ENCODE measurements around the gene PROSER2.
A peak's percentile ranks its signal among the peaks of the same experiment; 100 is the strongest.
"Not testable (repeated sequence)": the region's sequence is repeated elsewhere in the genome, so short reads cannot be mapped to it uniquely, and the experiment has no call there.

The PROSER2 gene

GRCh38 chr10:11889263-11889662 lies 66.1 kb downstream of the PROSER2 start:
- H3K9ac ChIP-seq (ENCODE audit: low read length): not testable (repeated sequence)

GRCh38 chr10:11891776-11892486 lies 68.8 kb downstream of the PROSER2 start:
- no peaks in the 10 kb centered on the region for H3K36me3 ChIP-seq (ENCODE audit: control insufficient read depth in 1 of 2, insufficient read depth in 2 of 2, low read length in 2 of 2)
- H3K23ac ChIP-seq (ENCODE audit: low read length): no peak overlapping the region

More at GRCh38 chr10:11889263-11889662, 66.1 kb downstream of the PROSER2 start:
- not testable (repeated sequence) for H3K14ac ChIP-seq (ENCODE audit: low read length); H3K27me3 ChIP-seq (ENCODE audit: insufficient read depth, low read length); H4K91ac ChIP-seq (ENCODE audit: low read depth, low read length); H3K79me2 ChIP-seq (ENCODE audit: control insufficient read depth, insufficient read depth, low read length, poor library complexity); H2BK5ac ChIP-seq (ENCODE audit: low read depth, low read length, poor library complexity); H3K79me1 ChIP-seq (ENCODE audit: low read length); H3K18ac ChIP-seq (ENCODE audit: low read length); H3K4ac ChIP-seq (ENCODE audit: low read depth, low read length); H4K12ac ChIP-seq (ENCODE audit: low read depth, low read length); H2BK12ac ChIP-seq (ENCODE audit: low read length); H3K4me1 ChIP-seq (ENCODE audit: control insufficient read depth in 1 of 2, insufficient read depth in 2 of 2, low read length in 2 of 2); DNase-seq; H3K9me3 ChIP-seq (ENCODE audit: insufficient read depth, low read depth, low read length); H3K23ac ChIP-seq (ENCODE audit: low read length); H3K4me3 ChIP-seq (ENCODE audit: low read depth, low read length); H2BK120ac ChIP-seq (ENCODE audit: insufficient read depth, low read length, poor library complexity); H4K8ac ChIP-seq (ENCODE audit: low read depth, low read length); H3K4me2 ChIP-seq (ENCODE audit: low read length); H3K27ac ChIP-seq (ENCODE audit: low read depth, low read length); H3K36me3 ChIP-seq (ENCODE audit: control insufficient read depth in 1 of 2, insufficient read depth in 2 of 2, low read length in 2 of 2); H2AFZ ChIP-seq (ENCODE audit: insufficient read depth, low read length, poor library complexity); H2AK5ac ChIP-seq (ENCODE audit: low read length)
- WGBS (ENCODE audit: extremely low coverage, insufficient coverage, insufficient read length): no CpG with 5 or more reads among the region's 8 CpGs

DNA sequence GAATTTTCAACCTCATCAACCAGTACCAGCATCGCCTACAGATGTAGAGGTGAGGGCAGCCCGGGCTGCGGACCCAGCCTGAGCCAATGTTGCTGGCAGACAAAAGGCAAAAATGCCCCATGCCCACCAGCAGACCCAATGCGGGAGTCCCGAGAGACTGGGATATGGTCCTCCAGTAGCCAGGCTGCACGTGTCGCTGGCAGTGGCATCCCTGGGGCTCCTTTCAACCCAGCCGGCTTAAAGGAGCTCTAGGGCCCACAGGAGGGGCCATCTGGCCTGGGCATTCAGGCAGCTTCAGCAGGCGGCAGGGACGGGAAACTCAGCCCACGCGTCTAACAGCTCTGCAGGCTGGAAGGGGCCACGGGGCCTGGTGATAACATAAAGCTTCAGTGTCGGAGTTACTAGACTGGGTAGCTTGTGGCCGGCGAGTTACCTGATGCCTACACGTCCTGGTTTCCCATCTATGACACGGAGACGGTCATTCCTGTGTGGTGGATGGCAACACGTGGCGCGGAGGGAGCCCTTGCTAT lies 70.7 kb downstream of the PROSER2 start:
- H2BK12ac ChIP-seq (ENCODE audit: low read length): peak overlapping the region; percentile 14
- no peaks in the 10 kb centered on the region for H3K9me3 ChIP-seq (ENCODE audit: insufficient read depth, low read depth, low read length)
- H3K27me3 ChIP-seq (ENCODE audit: insufficient read depth, low read length): no peaks in the 10 kb centered on the region
- H3K4ac ChIP-seq (ENCODE audit: low read depth, low read length): no peak overlapping the region
- peak overlapping the region; percentile 5 for H2BK120ac ChIP-seq (ENCODE audit: insufficient read depth, low read length, poor library complexity)
- H2AFZ ChIP-seq (ENCODE audit: insufficient read depth, low read length, poor library complexity): no peak overlapping the region
- peaks cover 9 to 14% of the 10 kb centered on the region in 2 experiments for H3K4me1 ChIP-seq (ENCODE audit: control insufficient read depth in 1 of 2, insufficient read depth in 2 of 2, low read length in 2 of 2)
- no peak overlapping the region for H3K27ac ChIP-seq (ENCODE audit: low read depth, low read length)
- H2BK5ac ChIP-seq (ENCODE audit: low read depth, low read length, poor library complexity): no peak overlapping the region
- H4K91ac ChIP-seq (ENCODE audit: low read depth, low read length): peak overlapping the region; percentile 69
- H3K4me2 ChIP-seq (ENCODE audit: low read length): no peak overlapping the region
- no peak overlapping the region for H3K9ac ChIP-seq (ENCODE audit: low read length)
- H4K8ac ChIP-seq (ENCODE audit: low read depth, low read length): no peak overlapping the region
- no peak overlapping the region for H4K12ac ChIP-seq (ENCODE audit: low read depth, low read length)
- WGBS (ENCODE audit: extremely low coverage, insufficient coverage, insufficient read length): no CpG with 5 or more reads among the region's 22 CpGs
- H3K36me3 ChIP-seq (ENCODE audit: control insufficient read depth in 1 of 2, insufficient read depth in 2 of 2, low read length in 2 of 2): no peaks in the 10 kb centered on the region
- H3K23ac ChIP-seq (ENCODE audit: low read length): no peak overlapping the region
- H3K14ac ChIP-seq (ENCODE audit: low read length): no peak overlapping the region
- H3K79me1 ChIP-seq (ENCODE audit: low read length): peaks cover 12% of the 10 kb centered on the region
- no peak overlapping the region for H3K4me3 ChIP-seq (ENCODE audit: low read depth, low read length)
- no peaks in the 10 kb centered on the region for H3K79me2 ChIP-seq (ENCODE audit: control insufficient read depth, insufficient read depth, low read length, poor library complexity)
- DNase-seq: no peak
- H3K18ac ChIP-seq (ENCODE audit: low read length): no peak overlapping the region
- H2AK5ac ChIP-seq (ENCODE audit: low read length): peak overlapping the region; percentile 10

More at GRCh38 chr10:11891776-11892486, 68.8 kb downstream of the PROSER2 start:
- Histone ChIP-seq H2BK12ac (ENCODE audit: low read length) (peak overlapping the region; percentile 17), H3K9me3 (ENCODE audit: insufficient read depth, low read depth, low read length) (no peaks in the 10 kb centered on the region), H3K4me1 (ENCODE audit: control insufficient read depth in 1 of 2, insufficient read depth in 2 of 2, low read length in 2 of 2) (peaks cover 2% of the 10 kb centered on the region in 2 experiments), H3K18ac (ENCODE audit: low read length) (no peak overlapping the region), H3K4me3 (ENCODE audit: low read depth, low read length) (no peak overlapping the region), H3K4me2 (ENCODE audit: low read length) (no peak overlapping the region), H2BK5ac (ENCODE audit: low read depth, low read length, poor library complexity) (no peak overlapping the region), H4K12ac (ENCODE audit: low read depth, low read length) (no peak overlapping the region), H3K79me1 (ENCODE audit: low read length) (peaks cover 6% of the 10 kb centered on the region), H3K4ac (ENCODE audit: low read depth, low read length) (no peak overlapping the region), H3K79me2 (ENCODE audit: control insufficient read depth, insufficient read depth, low read length, poor library complexity) (no peaks in the 10 kb centered on the region), H3K27ac (ENCODE audit: low read depth, low read length) (no peak overlapping the region), H2AFZ (ENCODE audit: insufficient read depth, low read length, poor library complexity) (no peak overlapping the region), H3K14ac (ENCODE audit: low read length) (no peak overlapping the region), H4K8ac (ENCODE audit: low read depth, low read length) (no peak overlapping the region), H4K91ac (ENCODE audit: low read depth, low read length) (no peak overlapping the region), H3K27me3 (ENCODE audit: insufficient read depth, low read length) (no peaks in the 10 kb centered on the region), H2BK120ac (ENCODE audit: insufficient read depth, low read length, poor library complexity) (no peak overlapping the region), H3K9ac (ENCODE audit: low read length) (no peak overlapping the region), H2AK5ac (ENCODE audit: low read length) (no peak overlapping the region)
- WGBS (ENCODE audit: extremely low coverage, insufficient coverage, insufficient read length): no CpG with 5 or more reads among the region's 22 CpGs
- peak in 1 of 2 donors; percentile 47 for DNase-seq

- DNase-seq: peak; percentile 32 to 63
- Histone ChIP-seq H2BK12ac (ENCODE audit: low read length) (peak overlapping the region; percentile 19), H3K4me3 (ENCODE audit: low read depth, low read length) (no peak overlapping the region), H3K27me3 (ENCODE audit: insufficient read depth, low read length) (no peaks in the 10 kb centered on the region), H4K12ac (ENCODE audit: low read depth, low read length) (no peak overlapping the region), H3K79me1 (ENCODE audit: low read length) (peaks cover 19% of the 10 kb centered on the region), H2BK120ac (ENCODE audit: insufficient read depth, low read length, poor library complexity) (no peak overlapping the region), H4K91ac (ENCODE audit: low read depth, low read length) (peak overlapping the region; percentile 69), H3K4me2 (ENCODE audit: low read length) (no peak overlapping the region), H3K18ac (ENCODE audit: low read length) (no peak overlapping the region), H2AFZ (ENCODE audit: insufficient read depth, low read length, poor library complexity) (no peak overlapping the region), H2AK5ac (ENCODE audit: low read length) (peak overlapping the region; percentile 31), H3K27ac (ENCODE audit: low read depth, low read length) (no peak overlapping the region), H3K36me3 (ENCODE audit: control insufficient read depth in 1 of 2, insufficient read depth in 2 of 2, low read length in 2 of 2) (no peaks in the 10 kb centered on the region), H3K9me3 (ENCODE audit: insufficient read depth, low read depth, low read length) (no peaks in the 10 kb centered on the region), H2BK5ac (ENCODE audit: low read depth, low read length, poor library complexity) (no peak overlapping the region), H3K4me1 (ENCODE audit: control insufficient read depth in 1 of 2, insufficient read depth in 2 of 2, low read length in 2 of 2) (peaks cover 12 to 21% of the 10 kb centered on the region in 2 experiments), H3K4ac (ENCODE audit: low read depth, low read length) (no peak overlapping the region), H3K23ac (ENCODE audit: low read length) (no peak overlapping the region), H3K9ac (ENCODE audit: low read length) (no peak overlapping the region), H4K8ac (ENCODE audit: low read depth, low read length) (no peak overlapping the region), H3K14ac (ENCODE audit: low read length) (peak overlapping the region; percentile 22), H3K79me2 (ENCODE audit: control insufficient read depth, insufficient read depth, low read length, poor library complexity) (no peaks in the 10 kb centered on the region)
- WGBS (ENCODE audit: extremely low coverage, insufficient coverage, insufficient read length): no CpG with 5 or more reads among the region's 47 CpGs
Observed at GRCh38 chr10:11894381-11895107, 71.4 kb downstream of the PROSER2 start.

Measured in trophoblast cell (in vitro differentiated cells and primary cell).